ENCODE data around the gene SUMO3.
"Not testable (repeated sequence)": the region's sequence is repeated elsewhere in the genome, so short reads cannot be mapped to it uniquely, and the experiment has no call there.

SUMO3 gene

GRCh38 chr21:44846485-44847260 lies 28.8 kb upstream of the SUMO3 start:
- peak; percentile 50 for DNase-seq

DNA sequence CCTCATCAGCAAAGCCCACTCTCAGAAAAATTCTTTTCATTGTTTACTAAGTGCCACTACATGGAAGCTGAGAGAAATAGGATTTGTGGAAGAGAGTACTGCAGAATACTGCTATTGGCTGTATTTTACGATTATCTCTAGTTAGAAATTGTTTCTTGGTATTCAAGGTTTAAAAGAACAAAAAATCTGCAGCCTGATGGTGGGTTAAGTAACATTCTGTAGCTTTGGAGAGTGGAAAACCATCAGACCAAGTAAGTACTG lies 28.3 kb upstream of the SUMO3 start:
- DNase-seq = no peak

GRCh38 chr21:44845418-44846223 lies 27.8 kb upstream of the SUMO3 start:
- DNase-seq = peak; percentile 58

DNA sequence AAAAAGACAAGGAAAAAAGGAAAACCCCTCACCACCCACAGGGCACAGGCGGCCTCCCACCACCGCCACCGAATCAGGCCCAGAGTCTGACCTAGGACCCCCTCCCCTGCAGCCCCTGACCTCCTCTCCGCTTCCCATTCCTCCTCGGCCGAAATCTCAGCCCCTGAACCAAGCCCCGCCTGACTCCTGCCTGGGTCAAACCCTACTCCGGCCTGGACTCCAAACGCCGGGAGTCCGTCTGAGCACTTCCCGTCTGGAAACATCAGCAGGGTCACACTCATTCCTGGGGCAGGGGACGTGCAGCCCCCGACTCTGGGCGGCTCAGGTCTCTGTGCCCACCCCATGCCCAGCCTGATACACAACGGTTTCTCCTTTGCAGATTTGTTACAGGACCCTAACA lies 26.4 kb upstream of the SUMO3 start:
- no peak for DNase-seq

DNA sequence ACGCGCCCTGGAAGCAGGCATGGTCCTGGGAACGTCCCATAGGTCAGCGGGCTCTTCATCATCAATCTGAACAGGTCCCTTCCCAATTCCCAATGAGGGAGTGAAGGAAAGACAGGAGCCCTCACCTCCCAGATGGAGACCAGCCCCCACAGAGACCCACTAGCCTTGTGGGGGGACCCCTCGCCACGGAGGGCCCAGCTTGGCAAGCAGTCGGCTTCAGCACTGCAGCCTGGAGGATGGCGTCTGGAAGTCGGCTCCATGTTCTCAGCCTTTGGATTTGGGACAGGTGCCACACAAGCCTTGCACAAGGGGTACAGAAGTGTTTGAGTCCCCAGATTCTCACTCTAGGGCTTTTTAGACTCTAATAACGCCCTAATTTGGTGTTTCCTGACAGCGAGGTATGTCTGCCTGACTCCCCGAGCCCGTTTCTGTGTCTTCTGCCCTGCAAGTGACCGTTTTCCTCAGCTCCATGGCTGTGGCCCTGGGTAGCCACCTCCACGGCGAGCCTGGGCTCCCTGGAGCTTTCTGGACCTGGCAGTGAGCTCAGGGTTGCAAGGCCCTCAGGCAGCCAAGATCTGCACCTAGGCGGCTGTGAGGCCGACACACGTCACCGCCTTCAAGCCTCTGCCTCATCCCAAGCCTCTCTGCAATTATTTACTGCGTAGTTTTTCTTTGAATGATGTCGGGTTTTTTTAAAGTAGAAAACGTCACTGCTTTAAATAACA lies 25.0 kb upstream of the SUMO3 start:
- DNase-seq = no peak

- no peak for DNase-seq
Measured at GRCh38 chr21:44842087-44842486, 24.2 kb upstream of the SUMO3 start.

- DNase-seq = no peak
Measured at GRCh38 chr21:44840771-44841170, 22.9 kb upstream of the SUMO3 start.

DNA sequence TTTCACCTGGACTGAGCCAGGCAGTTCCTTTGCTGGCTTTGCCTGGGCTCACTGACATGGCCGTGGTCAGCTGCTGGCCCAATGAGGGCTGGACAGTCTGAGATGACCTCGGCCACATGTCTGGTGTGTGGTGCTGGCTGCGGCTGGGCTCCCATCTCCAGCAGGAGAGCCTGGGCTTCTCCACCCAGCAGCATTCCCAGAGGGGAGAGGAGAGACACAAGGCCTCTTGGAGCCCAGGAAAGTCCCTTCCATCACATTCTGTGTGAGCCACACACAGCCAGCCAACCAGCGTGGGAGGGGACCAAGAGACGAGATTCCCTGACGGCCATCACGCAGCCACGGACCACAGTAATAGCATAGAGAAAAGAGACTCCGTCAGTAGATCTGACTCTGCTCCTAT lies 21.1 kb upstream of the SUMO3 start:
- no peak for DNase-seq

DNA sequence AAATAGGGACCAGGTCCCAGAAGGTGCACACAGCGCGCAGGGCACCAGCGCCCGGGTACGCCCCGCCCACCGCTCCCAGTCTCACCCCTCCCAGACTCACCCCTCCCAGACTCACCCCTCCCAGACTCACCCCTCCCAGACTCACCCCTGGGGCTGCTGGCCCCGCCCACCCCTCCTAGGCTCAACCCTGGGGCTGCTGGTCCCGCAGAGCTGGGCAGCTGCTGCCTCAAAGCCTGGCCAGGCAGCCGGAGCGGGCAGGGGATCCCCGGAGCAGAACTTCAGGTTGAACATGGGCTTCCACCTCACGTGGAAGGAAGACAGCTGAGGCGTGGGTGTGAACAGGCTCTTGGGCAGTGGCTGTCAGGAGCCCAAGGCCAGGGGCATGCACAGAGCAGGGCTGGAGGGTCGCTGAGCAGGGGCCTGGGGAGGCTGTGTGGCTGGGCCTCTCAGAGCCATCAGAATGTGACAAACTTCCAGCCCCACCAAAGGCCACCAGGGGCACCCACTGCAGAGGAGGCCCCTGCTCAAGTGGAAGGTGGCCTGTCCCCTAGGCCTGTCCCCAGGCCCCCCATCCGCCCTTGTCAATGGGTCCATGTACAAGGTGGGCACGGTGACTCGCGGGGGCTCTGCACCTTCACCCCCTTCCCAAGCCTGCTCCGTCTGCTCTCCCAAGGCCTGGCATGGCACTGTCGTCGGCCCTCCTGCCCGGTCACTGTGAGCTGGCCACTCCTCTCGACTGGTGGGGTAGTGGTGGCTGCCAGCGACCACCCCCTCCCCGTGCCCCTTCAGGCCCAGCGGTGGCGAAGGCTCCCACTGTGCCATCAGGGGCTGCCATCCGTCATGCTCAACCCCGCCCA lies 20.4 kb upstream of the SUMO3 start:
- no peak for DNase-seq

- no peak for DNase-seq
Measured at GRCh38 chr21:44837537-44837936, 19.7 kb upstream of the SUMO3 start.

DNA sequence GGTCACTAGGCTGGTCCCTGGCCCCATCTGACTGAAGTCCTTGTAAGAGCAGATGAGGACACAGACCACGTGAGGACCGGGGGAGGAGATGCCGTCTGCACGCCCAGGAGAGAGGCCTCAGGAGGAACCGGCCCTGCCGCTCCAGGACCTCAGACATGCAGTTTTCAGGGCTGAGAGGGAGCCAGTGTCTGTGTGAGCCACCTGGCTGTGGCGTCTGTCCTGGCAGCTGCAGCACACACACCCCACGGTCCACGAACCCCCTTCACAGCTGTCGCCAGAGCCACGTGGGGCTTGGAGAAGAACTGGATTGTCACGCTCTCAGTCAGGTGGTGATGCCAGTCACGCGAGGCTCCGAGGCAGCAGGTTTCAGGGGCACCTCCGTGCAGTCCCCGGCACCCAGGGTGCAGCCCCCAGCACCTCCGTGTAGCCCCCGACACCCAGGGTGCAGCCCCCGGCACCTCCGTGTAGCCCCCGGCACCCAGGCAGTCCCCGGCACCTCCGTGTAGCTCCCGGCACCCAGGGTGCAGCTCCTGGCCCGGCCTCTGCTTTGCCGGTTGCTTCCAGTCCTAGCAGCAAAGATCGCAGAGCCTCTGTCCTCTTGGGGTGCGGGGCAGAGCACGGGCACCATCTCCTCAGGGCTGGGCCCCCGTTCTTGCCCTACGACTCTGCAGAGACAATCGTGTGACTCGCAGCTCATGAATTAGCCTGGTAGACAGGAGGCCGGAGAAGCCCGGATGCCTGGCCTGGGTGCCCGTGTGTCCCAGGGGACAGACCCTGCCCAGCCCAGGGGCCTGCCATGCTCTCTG lies 19.0 kb upstream of the SUMO3 start:
- DNase-seq = no peak

DNA sequence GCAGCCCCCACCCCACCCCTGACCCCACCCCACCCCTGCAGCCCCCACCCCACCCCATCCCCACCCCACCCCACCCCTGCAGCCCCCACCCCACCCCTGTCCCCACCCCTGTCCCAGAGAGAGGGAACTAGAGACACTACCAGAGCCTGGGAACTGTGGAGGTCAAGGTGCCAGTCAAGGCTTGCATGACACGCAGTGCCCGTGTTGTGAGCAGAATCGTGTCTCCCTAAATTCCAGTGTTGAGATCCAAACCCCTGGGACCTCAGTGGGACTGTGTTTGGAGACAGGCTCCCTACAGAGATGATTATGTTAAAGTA lies 18.4 kb upstream of the SUMO3 start:
- no peak for DNase-seq

- DNase-seq = no peak
Measured at GRCh38 chr21:44835647-44835973, 17.7 kb upstream of the SUMO3 start.

GRCh38 chr21:44834951-44835646 lies 17.2 kb upstream of the SUMO3 start:
- no peak for DNase-seq

DNA sequence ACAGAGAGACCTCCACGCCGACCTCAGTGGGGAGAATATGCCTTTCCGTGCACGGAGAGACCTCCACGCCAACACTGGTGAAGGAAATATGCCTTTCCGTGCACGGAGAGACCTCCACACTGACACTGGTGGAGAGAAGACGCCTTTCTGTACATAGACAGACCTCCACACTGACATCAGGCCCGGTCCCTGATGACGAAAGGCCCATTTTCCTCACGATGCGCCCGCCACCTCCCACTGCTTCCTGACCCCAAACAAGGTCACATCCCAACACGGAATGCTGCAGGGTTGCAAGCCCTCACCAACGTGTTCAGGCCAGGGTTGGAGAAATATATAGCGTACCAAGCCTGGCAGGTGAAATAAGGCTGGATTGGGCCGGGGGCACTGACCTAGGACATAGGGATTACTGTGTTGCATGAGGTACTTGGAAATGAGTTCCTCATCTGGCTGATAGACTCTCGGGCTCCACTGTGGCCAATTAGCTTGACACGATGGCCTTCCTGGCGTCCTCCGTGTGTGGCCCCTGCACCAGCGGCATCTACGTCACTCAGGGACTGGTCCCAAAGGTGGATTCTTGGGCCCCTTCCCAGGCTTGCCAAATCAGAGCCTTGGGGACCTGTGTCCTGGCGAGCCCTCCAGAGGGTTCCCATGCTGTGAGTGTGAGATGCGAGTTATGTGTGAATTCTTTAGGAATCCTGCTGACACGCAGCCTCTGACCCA lies 16.5 kb upstream of the SUMO3 start:
- DNase-seq = no peak

- DNase-seq = no peak
Measured at GRCh38 chr21:44833663-44834062, 15.8 kb upstream of the SUMO3 start.

- DNase-seq = not testable (repeated sequence)
Measured at GRCh38 chr21:44832516-44833255, 14.8 kb upstream of the SUMO3 start.

DNA sequence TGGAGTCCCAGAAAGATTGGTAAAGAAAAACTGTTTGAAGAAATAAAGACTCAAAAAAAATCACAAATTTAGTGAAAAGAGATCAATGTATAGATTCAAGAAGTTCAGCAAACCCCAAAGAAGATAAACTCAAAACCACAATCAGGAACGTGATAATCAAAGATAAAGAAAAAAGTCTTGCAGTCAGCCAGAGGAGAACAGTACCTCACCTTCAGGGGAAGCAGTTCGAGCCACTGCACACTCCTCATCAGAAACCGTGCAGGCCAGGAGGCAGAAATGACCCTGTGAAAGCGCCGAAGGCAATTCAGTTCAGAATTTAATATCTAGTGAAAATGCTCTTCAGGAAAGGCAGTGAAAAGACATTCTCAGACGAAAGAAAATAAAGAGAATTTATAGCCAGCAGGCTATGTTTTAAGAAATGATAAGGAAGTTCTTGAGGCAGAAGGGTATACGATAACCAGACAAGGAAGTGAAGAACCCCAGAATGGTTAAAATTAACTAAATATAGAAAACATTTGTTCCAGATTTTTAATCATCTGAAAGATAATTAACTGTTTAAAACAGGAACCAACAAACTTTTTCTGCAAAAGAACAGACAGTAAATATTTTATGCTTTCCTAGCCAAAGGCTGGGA lies 13.5 kb upstream of the SUMO3 start:
- DNase-seq = no peak

DNA sequence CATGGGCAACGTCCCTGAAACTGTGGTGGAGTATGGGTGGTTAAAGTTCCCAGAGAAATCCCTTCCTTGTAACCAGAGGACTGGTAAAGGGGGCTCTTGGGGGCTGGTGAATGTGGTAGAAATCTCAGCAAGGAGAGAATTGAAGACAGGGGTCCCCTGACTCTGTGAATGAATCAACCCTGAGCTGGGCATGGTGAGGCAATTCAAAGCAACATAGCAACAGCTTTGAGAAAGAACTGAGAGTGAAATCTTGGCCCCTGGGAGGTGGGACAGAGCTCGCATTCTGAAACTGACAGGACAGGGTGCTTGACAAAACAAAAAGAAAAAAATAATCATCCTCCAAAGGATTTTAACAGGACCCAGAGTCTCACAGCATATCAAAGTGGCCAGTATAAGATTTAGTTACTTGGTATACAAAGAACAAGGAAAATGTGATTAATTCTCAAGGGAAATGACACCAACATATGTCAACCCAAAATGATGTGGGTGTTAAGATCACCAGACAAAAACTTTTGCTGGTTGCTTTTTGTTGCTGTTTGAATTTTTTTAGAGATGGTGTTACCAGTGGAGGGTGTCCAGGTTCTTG lies 11.7 kb upstream of the SUMO3 start:
- no peak for DNase-seq
